IMR-90 (cell line): ENCODE measurements around the gene RTN3. TPM values are rescaled to one million over a fixed set of nuclear protein-coding genes. Genes with fewer than 3 reads are reported as not detected.

Experiments used
- ATAC-seq: fragments of 200-7000 bp; cut with Tn5 transposase; 2 replicates; pipeline ENCODE4 v1.9.1; 2020; ENCODE audit warnings: low read depth, mild to moderate bottlenecking, moderate library complexity
- BruUV-seq: library from RNA; stranded (reverse); fragments of 400-500 nt; replicated peaks from 2 replicates; lab custom pipeline; 2021; lab: Mats Ljungman, UMichigan
- CTCF ChIA-PET: fragments of 300-600 bp; formaldehyde crosslinking; extraction: SDS; loops from one replicate; lab custom pipeline; 2021; ENCODE audit warnings: antibody characterized with exemption; lab: Yijun Ruan, JAX
- POLR2A ChIA-PET: fragments of 300-600 bp; sonication (Branson Sonifier 250); formaldehyde crosslinking; loops from one replicate; lab custom pipeline; 2022; ENCODE audit warnings: antibody characterized with exemption; ENCODE audit not compliant: unreplicated experiment; lab: Charles Lee
- DNase-seq: peaks from one replicate; pipeline ENCODE4 v3.0.0; 2013
- H2AFZ ChIP-seq: replicated peaks from 2 replicates; pipeline ENCODE3; 2013; ENCODE audit warnings: low read length, mild to moderate bottlenecking; ENCODE audit not compliant: poor library complexity
- H2AK5ac ChIP-seq: 2 replicates; pipeline ENCODE4 v1.6.1; 2013; ENCODE audit warnings: low read depth, low read length, inconsistent platforms
- H2AK9ac ChIP-seq: replicated peaks from 2 replicates; pipeline ENCODE3; 2013; ENCODE audit warnings: mild to moderate bottlenecking, low read depth, low read length, moderate library complexity; ENCODE audit not compliant: poor library complexity
- H2BK120ac ChIP-seq: 2 replicates; pipeline ENCODE4 v1.6.1; 2013; ENCODE audit warnings: low read depth, low read length, inconsistent platforms
- H2BK15ac ChIP-seq: 3 replicates; pipeline ENCODE4 v1.6.1; 2013; ENCODE audit warnings: low read depth, low read length, inconsistent platforms
- H2BK20ac ChIP-seq: 2 replicates; pipeline ENCODE4 v1.6.1; 2013; ENCODE audit warnings: low read depth, mild to moderate bottlenecking, inconsistent platforms, low read length, moderate library complexity
- H2BK5ac ChIP-seq: 2 replicates; pipeline ENCODE4 v1.6.1; 2013; ENCODE audit warnings: mild to moderate bottlenecking, low read depth, low read length, inconsistent platforms; ENCODE audit not compliant: poor library complexity, severe bottlenecking
- H3K14ac ChIP-seq: replicated peaks from 2 replicates; pipeline ENCODE4 v1.6.1; 2013; ENCODE audit warnings: low read depth, low read length, inconsistent platforms
- H3K18ac ChIP-seq: 2 replicates; pipeline ENCODE4 v1.6.1; 2013; ENCODE audit warnings: low read depth, low read length, control low read depth
- H3K23ac ChIP-seq: 2 replicates; pipeline ENCODE4 v1.6.1; 2013; ENCODE audit warnings: low read depth, low read length, inconsistent platforms
- H3K27ac ChIP-seq: 2 replicates; pipeline ENCODE4 v1.5.1; 2013; ENCODE audit warnings: mild to moderate bottlenecking, control low read depth, low read length; ENCODE audit not compliant: insufficient read depth
- H3K27me3 ChIP-seq: 2 replicates; pipeline ENCODE4 v1.6.1; 2013; ENCODE audit warnings: low read length; ENCODE audit not compliant: control insufficient read depth, insufficient read depth
- H3K36me3 ChIP-seq: 2 replicates; pipeline ENCODE4 v1.6.1; 2013; ENCODE audit warnings: low read length, mixed read lengths; ENCODE audit not compliant: control insufficient read depth, insufficient read depth
- H3K4ac ChIP-seq: 2 replicates; pipeline ENCODE4 v1.6.1; 2013; ENCODE audit warnings: low read depth, low read length, inconsistent platforms
- H3K4me1 ChIP-seq: 2 replicates; pipeline ENCODE4 v1.6.1; 2013; ENCODE audit warnings: low read length, mixed read lengths; ENCODE audit not compliant: control insufficient read depth, insufficient read depth
- H3K4me2 ChIP-seq: 2 replicates; pipeline ENCODE4 v1.6.1; 2013; ENCODE audit warnings: low read depth, mild to moderate bottlenecking, control low read depth, low read length, moderate library complexity
- H3K4me3 ChIP-seq: 2 replicates; pipeline ENCODE4 v1.5.1; 2013; ENCODE audit warnings: low read depth, mild to moderate bottlenecking, control low read depth, low read length, moderate library complexity; ENCODE audit not compliant: insufficient read depth
- H3K56ac ChIP-seq: 2 replicates; pipeline ENCODE4 v1.6.1; 2013; ENCODE audit warnings: low read length, inconsistent platforms; ENCODE audit not compliant: insufficient read depth; ENCODE audit errors: extremely low read depth
- H3K79me1 ChIP-seq, 2 experiments: 2 replicates each; pipeline ENCODE4 v1.6.1; 2013; ENCODE audit warnings: low read length in 2 of 2, inconsistent platforms in 1 of 2, low read depth in 1 of 2
- H3K9ac ChIP-seq: 2 replicates; pipeline ENCODE4 v1.6.1; 2013; ENCODE audit warnings: low read depth, low read length, control low read depth
- H3K9me1 ChIP-seq: 2 replicates; pipeline ENCODE4 v1.6.1; 2013; ENCODE audit warnings: low read length, inconsistent platforms; ENCODE audit not compliant: insufficient read depth
- H3K9me3 ChIP-seq: 2 replicates; pipeline ENCODE4 v1.6.1; 2013; ENCODE audit warnings: low read length; ENCODE audit not compliant: control insufficient read depth, insufficient read depth
- H4K20me1 ChIP-seq: 2 replicates; pipeline ENCODE4 v1.6.1; 2013; ENCODE audit warnings: low read length, inconsistent platforms; ENCODE audit not compliant: insufficient read depth
- H4K5ac ChIP-seq: 2 replicates; pipeline ENCODE4 v1.6.1; 2013; ENCODE audit warnings: mild to moderate bottlenecking, low read depth, low read length, control low read depth
- H4K8ac ChIP-seq, 2 experiments: 2 replicates each; pipeline ENCODE4 v1.6.1; 2013; ENCODE audit warnings: low read depth in 2 of 2, low read length in 2 of 2, control low read depth in 1 of 2, inconsistent platforms in 1 of 2
- H4K91ac ChIP-seq: 2 replicates; pipeline ENCODE4 v1.6.1; 2013; ENCODE audit warnings: low read depth, low read length, inconsistent platforms; ENCODE audit not compliant: insufficient read depth
- CEBPB ChIP-seq: IDR thresholded peaks from 2 replicates; pipeline ENCODE4 v1.6.1; 2012; ENCODE audit warnings: low read depth, low read length, improper control_type of control experiment
- whole genome bisulfite sequencing, 2 experiments: methylation state at CpG; one replicate each; pipeline versions ENCODE4 v1.1.5 to v1.1.7; 2013; ENCODE audit warnings: missing lambda C conversion rate in 2 of 2; ENCODE audit not compliant: insufficient read length in 1 of 2; ENCODE audit errors: extremely low coverage in 2 of 2; 5-methylcytosine and 5-hydroxymethylcytosine counted together
- dilution Hi-C: fragments of 300-500 bp; cut with HindIII; formaldehyde crosslinking; loops from one replicate; pipeline ENCODE4 v1.14.3; 2018; ENCODE audit warnings: low sequenced_read_pairs; ENCODE audit not compliant: unreplicated experiment
- in situ Hi-C: fragments of 300-500 bp; cut with MboI; formaldehyde crosslinking; loops from 3 replicates; pipeline ENCODE4 v1.14.3; 2019; ENCODE audit warnings: low sequenced_read_pairs, inconsistent platforms, mixed read lengths
- intact Hi-C: fragments of 100-400 bp; cut with micrococcal nuclease; formaldehyde crosslinking; loops from 2 replicates; pipeline ENCODE4 v1.10.0; 2022
- polyA plus RNA-seq, 3 experiments: library from polyadenylated mRNA; depleted of rRNA; stranded (reverse); fragments of >200 nt; gene quantifications; 2 replicates each; pipeline ENCODE4 v1.2.3, GENCODE V29; 2012; ENCODE audit warnings: low replicate concordance in 1 of 3
- total RNA-seq: library from RNA; depleted of rRNA; stranded (reverse); fragments of >200 nt; gene quantifications from 2 replicates; pipeline ENCODE4 v1.2.3, GENCODE V29; 2012

RTN3 gene
- total and polyA plus RNA-seq, 2 of the 4 experiments (the other 2 are of a cell fraction), result 31.2 to 64.6 TPM

DNA sequence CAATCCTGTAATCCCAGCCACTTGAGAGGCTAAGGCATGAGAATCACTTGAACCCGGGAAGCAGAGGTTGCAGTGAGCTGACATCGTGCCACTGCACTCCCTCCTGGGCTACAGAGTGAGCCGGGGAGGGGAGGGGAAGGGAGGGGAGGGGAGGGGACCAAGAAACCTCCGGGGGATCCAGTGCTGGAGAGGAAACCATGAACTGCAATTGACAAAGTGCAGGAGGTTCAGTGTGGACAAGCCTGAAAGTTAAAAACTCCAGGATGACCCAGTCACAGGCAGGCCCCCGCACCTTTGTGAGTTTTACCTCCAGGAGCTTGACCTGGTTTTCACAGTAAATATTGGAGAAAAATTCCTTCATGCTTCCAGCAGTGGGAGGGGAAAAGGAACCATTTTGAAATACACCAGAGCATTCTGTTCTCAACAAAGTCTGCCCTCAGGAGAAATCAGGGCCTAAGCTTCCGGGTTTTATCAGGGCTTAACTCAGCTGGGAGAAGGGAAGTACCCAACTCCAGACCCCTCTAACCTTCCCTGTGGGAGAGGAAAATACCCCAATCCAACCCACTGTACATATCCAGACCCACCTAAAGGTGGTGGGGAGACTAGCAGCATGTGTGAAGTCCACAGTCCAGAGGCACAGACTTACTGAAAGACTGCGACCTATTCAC lies 102.8 kb downstream of the RTN3 start:
- Histone ChIP-seq H4K5ac (no peak overlapping the region), H3K27ac (no peak overlapping the region), H2AK5ac (no peak overlapping the region), H3K18ac (no peak overlapping the region), H2BK15ac (no peak overlapping the region), H2AK9ac (no peak overlapping the region), H3K4me3 (no peak overlapping the region), H3K9ac (no peak overlapping the region), H3K4me1 (no peaks in the 10 kb centered on the region), H4K8ac (no peak overlapping the region), H3K4me2 (no peak overlapping the region), H3K56ac (no peak overlapping the region), H3K27me3 (no peaks in the 10 kb centered on the region), H3K79me1 (no peaks in the 10 kb centered on the region), H3K23ac (no peak overlapping the region), H2BK120ac (no peak overlapping the region), H4K20me1 (no peaks in the 10 kb centered on the region), H2BK20ac (no peak overlapping the region), H3K36me3 (no peaks in the 10 kb centered on the region), H3K4ac (no peak overlapping the region), H3K9me3 (no peaks in the 10 kb centered on the region), H2BK5ac (no peak overlapping the region), H3K9me1 (no peaks in the 10 kb centered on the region), H4K91ac (no peak overlapping the region), H3K14ac (no peak overlapping the region), H2AFZ (no peak overlapping the region)
- DNase-seq (no peak), ATAC-seq (no peak)
- dilution Hi-C loops (no loop called here), in situ Hi-C loops (no loop called here), intact Hi-C loops (no loop called here)
- POLR2A ChIA-PET, result no interaction called here
- BruUV-seq, result no TSS peak
- TF ChIP-seq CEBPB, result no peak
- WGBS, 2 experiments, result no CpG with 5 or more reads among the region's 7 CpGs
- CTCF ChIA-PET, result no interaction called here
